ES-I3 (cell line): Measurements from ENCODE around the gene WWOX.

Source experiments
- H3K36me3 ChIP-seq: 2 replicates; pipeline ENCODE4 v1.6.1; 2013; ENCODE audit warnings: mild to moderate bottlenecking, low read length, control low read depth, moderate library complexity; ENCODE audit not compliant: insufficient read depth
- H3K4me1 ChIP-seq: 2 replicates; pipeline ENCODE4 v1.6.1; 2013; ENCODE audit warnings: mild to moderate bottlenecking, control low read depth, low read length; ENCODE audit not compliant: insufficient read depth
- H3K9ac ChIP-seq: 2 replicates; pipeline ENCODE4 v1.6.1; 2013; ENCODE audit warnings: low read depth, mild to moderate bottlenecking, low read length, moderate library complexity
- H3K9me3 ChIP-seq: 2 replicates; pipeline ENCODE4 v1.6.1; 2013; ENCODE audit warnings: mild to moderate bottlenecking, low read length, moderate library complexity; ENCODE audit not compliant: control insufficient read depth, insufficient read depth

Gene WWOX

GRCh38 chr16:79005096-79005495, 905.6 kb downstream of the WWOX start:
- Histone ChIP-seq H3K9ac (no peak overlapping the region), H3K4me1 (peaks cover 10% of the 10 kb centered on the region), H3K9me3 (no peaks in the 10 kb centered on the region; the same call in 1 of the 2 replicates), H3K36me3 (no peaks in the 10 kb centered on the region)

- no peak overlapping the region for H3K9ac ChIP-seq
- H3K4me1 ChIP-seq = peaks cover 5% of the 10 kb centered on the region; the same call in 1 of the 2 replicates
These were observed 906.8 kb downstream of the WWOX start for GRCh38 chr16:79006206-79006605.

GRCh38 chr16:79006765-79007164, 907.3 kb downstream of the WWOX start:
- Histone ChIP-seq H3K4me1 (0 out of 2 replicates have a peak, but pooled peaks cover 3% of the 10 kb centered on the region), H3K9ac (no peak overlapping the region), H3K9me3 (no peaks in the 10 kb centered on the region), H3K36me3 (no peaks in the 10 kb centered on the region)

More at GRCh38 chr16:79006206-79006605, 906.8 kb downstream of the WWOX start:
- no peaks in the 10 kb centered on the region for H3K36me3 ChIP-seq
- no peaks in the 10 kb centered on the region for H3K9me3 ChIP-seq

GRCh38 chr16:79007614-79008013, 908.2 kb downstream of the WWOX start:
- 0 out of 2 replicates have a peak, but pooled peaks cover 3% of the 10 kb centered on the region for H3K4me1 ChIP-seq
- no peak overlapping the region for H3K9ac ChIP-seq
- H3K36me3 ChIP-seq = no peaks in the 10 kb centered on the region
- H3K9me3 ChIP-seq = no peaks in the 10 kb centered on the region

- Histone ChIP-seq H3K4me1 (0 out of 2 replicates have a peak, but pooled peaks cover 3% of the 10 kb centered on the region), H3K9ac (no peak overlapping the region), H3K9me3 (no peaks in the 10 kb centered on the region), H3K36me3 (no peaks in the 10 kb centered on the region)
These were observed 908.8 kb downstream of the WWOX start for GRCh38 chr16:79008036-79008868.

GRCh38 chr16:79008869-79009179, 909.4 kb downstream of the WWOX start:
- H3K36me3 ChIP-seq = no peaks in the 10 kb centered on the region
- H3K4me1 ChIP-seq = 0 out of 2 replicates have a peak, but pooled peaks cover 3% of the 10 kb centered on the region
- no peak overlapping the region for H3K9ac ChIP-seq
- H3K9me3 ChIP-seq = no peaks in the 10 kb centered on the region

GRCh38 chr16:79009896-79010295, 910.4 kb downstream of the WWOX start:
- no peak overlapping the region for H3K9ac ChIP-seq
- 0 out of 2 replicates have a peak, but pooled peaks cover 3% of the 10 kb centered on the region for H3K4me1 ChIP-seq
- no peaks in the 10 kb centered on the region for H3K36me3 ChIP-seq
- no peaks in the 10 kb centered on the region for H3K9me3 ChIP-seq

- H3K4me1 ChIP-seq = 0 out of 2 replicates have a peak, but pooled peaks cover 3% of the 10 kb centered on the region
- no peaks in the 10 kb centered on the region for H3K36me3 ChIP-seq
- H3K9ac ChIP-seq = no peak overlapping the region
- H3K9me3 ChIP-seq = no peaks in the 10 kb centered on the region
These were observed 911.8 kb downstream of the WWOX start for GRCh38 chr16:79011282-79011681.

- H3K9ac ChIP-seq = no peak overlapping the region
- H3K9me3 ChIP-seq = no peaks in the 10 kb centered on the region
- H3K36me3 ChIP-seq = no peaks in the 10 kb centered on the region
- H3K4me1 ChIP-seq = 0 out of 2 replicates have a peak, but pooled peaks cover under 1% of the 10 kb centered on the region
These were observed 913.4 kb downstream of the WWOX start for GRCh38 chr16:79012671-79013434.

- Histone ChIP-seq H3K9ac (no peak overlapping the region), H3K9me3 (no peaks in the 10 kb centered on the region), H3K4me1 (no peaks in the 10 kb centered on the region), H3K36me3 (no peaks in the 10 kb centered on the region)
These were observed 914.6 kb downstream of the WWOX start for GRCh38 chr16:79013930-79014660.

GRCh38 chr16:79018650-79019429, 919.4 kb downstream of the WWOX start:
- Histone ChIP-seq H3K9me3 (no peaks in the 10 kb centered on the region), H3K4me1 (no peaks in the 10 kb centered on the region), H3K9ac (no peak overlapping the region), H3K36me3 (no peaks in the 10 kb centered on the region)

GRCh38 chr16:79019431-79019830, 920.0 kb downstream of the WWOX start:
- H3K36me3 ChIP-seq = no peaks in the 10 kb centered on the region
- H3K9ac ChIP-seq = no peak overlapping the region
- no peaks in the 10 kb centered on the region for H3K4me1 ChIP-seq

GRCh38 chr16:79021991-79022630, 922.7 kb downstream of the WWOX start:
- H3K4me1 ChIP-seq = no peaks in the 10 kb centered on the region

More at GRCh38 chr16:79019431-79019830, 920.0 kb downstream of the WWOX start:
- H3K9me3 ChIP-seq = no peaks in the 10 kb centered on the region

More at GRCh38 chr16:79021991-79022630, 922.7 kb downstream of the WWOX start:
- H3K36me3 ChIP-seq = no peaks in the 10 kb centered on the region
- no peaks in the 10 kb centered on the region for H3K9me3 ChIP-seq
- H3K9ac ChIP-seq = no peak overlapping the region
